SK-N-MC (cell line): Measurements from ENCODE around the gene MYH14.

Experiments
- DNase-seq: peaks from one replicate; pipeline ENCODE4 v3.0.0-alpha.2; 2011; ENCODE audit warnings: low read depth, low spot score
- H3K27ac ChIP-seq: fragments of 200-600 bp; sonication (generic); 2 replicates; pipeline ENCODE4 v1.5.1; 2016; ENCODE audit warnings: mixed run types
- H3K36me3 ChIP-seq: fragments of 200-600 bp; sonication (generic); 2 replicates; pipeline ENCODE4 v1.6.1; 2017; ENCODE audit warnings: antibody characterized with exemption, low read length, mixed read lengths; ENCODE audit not compliant: insufficient read depth
- H3K4me3 ChIP-seq: fragments of 200-600 bp; sonication (generic); 2 replicates; pipeline ENCODE4 v1.5.1; 2016
- H3K9ac ChIP-seq: fragments of 200-600 bp; sonication (generic); 2 replicates; pipeline ENCODE4 v1.8.0; 2017; ENCODE audit warnings: mixed run types, mixed read lengths; ENCODE audit not compliant: insufficient read length
- H3K9me3 ChIP-seq: fragments of 200-600 bp; sonication (generic); 2 replicates; pipeline ENCODE4 v1.6.1; 2017; ENCODE audit warnings: low read depth, mild to moderate bottlenecking, antibody characterized with exemption, low read length, moderate library complexity, mixed read lengths
- EZH2 ChIP-seq: fragments of 200-600 bp; sonication (generic); IDR thresholded peaks from one replicate; pipeline ENCODE4 v1.6.1; 2017; ENCODE audit warnings: antibody characterized with exemption
- FOXP2 ChIP-seq: optimal IDR thresholded peaks from 2 replicates; pipeline ENCODE3; 2011; ENCODE audit warnings: mild to moderate bottlenecking, moderate library complexity; ENCODE audit not compliant: insufficient read depth; ENCODE audit errors: extremely low read length, control extremely low read depth
- POLR2AphosphoS5 ChIP-seq: IDR thresholded peaks from 2 replicates; pipeline ENCODE4 v1.6.1; 2012; ENCODE audit warnings: mild to moderate bottlenecking, low read depth, low read length, borderline replicate concordance

MYH14 gene

DNA sequence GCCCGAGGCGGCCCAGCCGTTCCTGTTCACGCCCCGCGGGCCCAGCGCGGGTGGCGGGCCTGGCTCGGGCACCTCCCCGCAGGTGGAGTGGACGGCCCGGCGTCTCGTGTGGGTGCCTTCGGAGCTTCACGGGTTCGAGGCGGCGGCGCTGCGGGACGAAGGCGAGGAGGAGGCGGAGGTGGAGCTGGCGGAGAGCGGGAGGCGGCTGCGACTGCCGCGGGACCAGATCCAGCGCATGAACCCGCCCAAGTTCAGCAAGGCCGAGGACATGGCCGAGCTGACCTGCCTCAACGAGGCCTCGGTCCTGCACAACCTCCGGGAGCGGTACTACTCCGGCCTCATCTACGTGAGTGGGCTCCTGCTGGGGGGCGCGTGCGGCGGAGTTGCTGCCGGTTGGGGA is 7.0 kb downstream of the MYH14 start:
- Histone ChIP-seq H3K4me3 (no peak overlapping the region), H3K9me3 (no peaks in the 10 kb centered on the region), H3K36me3 (no peaks in the 10 kb centered on the region), H3K27ac (no peak overlapping the region), H3K9ac (no peak overlapping the region)
- TF ChIP-seq EZH2 (no peak), FOXP2 (no peak), POLR2AphosphoS5 (no peak)
- DNase-seq = no peak

DNA sequence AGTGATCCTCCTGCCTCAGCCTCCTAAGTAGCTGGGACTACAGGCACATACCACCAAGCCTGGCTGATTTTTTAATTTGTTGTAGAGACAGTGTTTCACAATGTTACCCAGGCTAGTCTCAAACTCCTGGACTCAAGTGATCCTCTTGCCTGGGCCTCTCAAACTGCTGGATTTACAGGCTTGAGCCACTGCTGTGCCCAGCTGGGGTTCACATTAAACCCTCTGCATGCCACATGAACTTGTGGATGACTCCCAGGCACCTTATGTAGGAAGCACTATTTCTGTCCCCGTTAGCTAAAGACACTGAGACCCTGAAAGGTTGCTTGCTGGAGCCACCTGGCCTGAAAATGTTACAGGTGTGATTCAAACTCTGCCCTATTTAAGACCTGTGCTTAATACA is 10.5 kb downstream of the MYH14 start:
- no peaks in the 10 kb centered on the region for H3K36me3 ChIP-seq
- DNase-seq = no peak
- TF ChIP-seq POLR2AphosphoS5 (no peak), EZH2 (no peak), FOXP2 (no peak)
- no peak overlapping the region for H3K9ac ChIP-seq
- H3K4me3 ChIP-seq = no peak overlapping the region
- H3K27ac ChIP-seq = no peak overlapping the region
- no peaks in the 10 kb centered on the region for H3K9me3 ChIP-seq

DNA sequence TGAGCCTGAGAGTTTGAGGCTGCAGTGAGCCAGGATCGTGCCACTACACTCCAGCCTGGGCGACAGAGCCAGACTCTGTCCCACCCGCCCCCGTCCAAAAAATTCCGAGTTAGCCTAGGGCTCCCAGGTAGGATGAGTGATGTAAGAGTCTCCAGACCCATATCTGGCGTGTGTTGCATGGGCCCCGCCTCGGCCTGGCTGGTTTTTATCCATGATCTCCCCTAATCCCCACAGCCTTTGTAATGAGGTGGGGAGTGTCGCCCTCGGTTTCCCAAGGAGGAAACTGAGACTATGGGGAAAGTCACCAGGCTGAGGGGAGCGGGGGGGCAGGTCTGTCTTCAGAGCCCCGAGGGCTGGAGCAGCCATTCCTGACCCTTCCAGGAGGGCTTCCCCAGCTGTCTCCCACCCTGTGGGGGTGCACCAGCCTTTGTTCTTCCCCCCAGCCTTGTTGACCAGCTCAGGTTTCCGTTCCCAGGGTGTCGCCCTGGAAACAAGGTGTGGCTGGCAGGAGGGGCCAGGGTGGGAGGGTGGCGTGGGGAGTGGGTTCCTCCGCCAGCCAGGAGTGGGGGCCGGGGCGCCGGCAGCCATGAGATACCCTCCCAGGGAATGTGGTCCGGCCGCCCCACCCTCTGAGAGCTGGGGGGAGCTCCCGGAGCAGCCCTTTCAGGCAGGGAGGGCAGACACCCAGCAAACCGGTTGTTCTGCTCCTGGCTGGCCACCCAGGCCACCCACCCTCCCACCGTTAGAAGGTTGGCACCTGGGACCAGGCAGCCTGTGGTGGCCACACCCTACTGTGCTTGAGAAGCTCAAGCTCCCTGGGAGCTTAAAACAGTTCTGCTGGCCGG is 11.5 kb downstream of the MYH14 start:
- TF ChIP-seq POLR2AphosphoS5 = no peak
- TF ChIP-seq EZH2 = no peak
- no peak for TF ChIP-seq FOXP2
- no peak overlapping the region for H3K9ac ChIP-seq
- no peak for DNase-seq
- H3K4me3 ChIP-seq = no peak overlapping the region
- H3K27ac ChIP-seq = no peak overlapping the region
- H3K9me3 ChIP-seq = no peaks in the 10 kb centered on the region
- no peaks in the 10 kb centered on the region for H3K36me3 ChIP-seq

DNA sequence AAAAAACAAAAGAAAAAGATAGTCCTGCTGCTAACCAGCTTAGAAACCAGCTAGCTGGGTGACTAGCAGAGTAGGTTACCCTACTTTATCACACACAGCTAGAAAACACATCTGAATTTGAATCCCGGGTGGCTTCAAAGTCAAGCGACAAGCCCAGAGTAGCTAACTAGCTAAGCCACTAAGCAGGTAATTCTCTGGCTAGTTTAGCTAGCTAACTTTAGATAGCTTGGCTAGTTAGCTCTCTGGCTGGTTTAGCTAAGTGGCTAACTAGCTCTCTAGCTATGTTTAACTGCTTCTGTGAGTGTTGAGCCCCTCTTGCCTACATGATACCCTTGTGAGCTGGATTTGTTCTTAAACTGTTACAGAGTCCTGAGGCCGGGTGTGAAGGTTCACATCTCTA is 12.4 kb downstream of the MYH14 start:
- DNase-seq = no peak
- Histone ChIP-seq H3K9me3 (no peaks in the 10 kb centered on the region), H3K27ac (no peak overlapping the region), H3K4me3 (no peak overlapping the region), H3K9ac (no peak overlapping the region), H3K36me3 (no peaks in the 10 kb centered on the region)
- no peak for TF ChIP-seq FOXP2
- TF ChIP-seq POLR2AphosphoS5 = no peak
- TF ChIP-seq EZH2 = no peak

DNA sequence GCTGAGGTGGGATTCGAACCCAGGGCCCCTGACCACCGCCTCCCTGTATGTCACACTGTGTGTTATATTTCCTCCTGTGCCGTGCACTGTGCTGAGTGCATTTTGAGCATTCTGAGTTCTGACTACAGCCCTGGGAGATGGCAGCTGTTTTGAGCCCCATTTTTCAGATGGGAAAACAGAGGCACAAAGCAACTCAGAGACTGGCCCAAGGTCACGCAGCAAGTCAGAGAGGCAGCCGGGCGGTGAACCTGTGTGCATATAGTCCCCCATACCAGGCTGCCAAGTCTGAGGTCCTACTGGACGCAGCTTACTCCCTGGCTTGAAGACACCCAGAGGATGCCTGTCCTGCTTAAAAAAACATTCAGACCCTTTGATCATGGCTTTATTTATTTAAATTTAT is 17.7 kb downstream of the MYH14 start:
- no peak for TF ChIP-seq EZH2
- no peak for TF ChIP-seq POLR2AphosphoS5
- no peak for TF ChIP-seq FOXP2
- H3K9me3 ChIP-seq = no peaks in the 10 kb centered on the region
- DNase-seq = no peak
- H3K27ac ChIP-seq = no peak overlapping the region
- H3K36me3 ChIP-seq = no peaks in the 10 kb centered on the region
- no peak overlapping the region for H3K9ac ChIP-seq
- H3K4me3 ChIP-seq = no peak overlapping the region

DNA sequence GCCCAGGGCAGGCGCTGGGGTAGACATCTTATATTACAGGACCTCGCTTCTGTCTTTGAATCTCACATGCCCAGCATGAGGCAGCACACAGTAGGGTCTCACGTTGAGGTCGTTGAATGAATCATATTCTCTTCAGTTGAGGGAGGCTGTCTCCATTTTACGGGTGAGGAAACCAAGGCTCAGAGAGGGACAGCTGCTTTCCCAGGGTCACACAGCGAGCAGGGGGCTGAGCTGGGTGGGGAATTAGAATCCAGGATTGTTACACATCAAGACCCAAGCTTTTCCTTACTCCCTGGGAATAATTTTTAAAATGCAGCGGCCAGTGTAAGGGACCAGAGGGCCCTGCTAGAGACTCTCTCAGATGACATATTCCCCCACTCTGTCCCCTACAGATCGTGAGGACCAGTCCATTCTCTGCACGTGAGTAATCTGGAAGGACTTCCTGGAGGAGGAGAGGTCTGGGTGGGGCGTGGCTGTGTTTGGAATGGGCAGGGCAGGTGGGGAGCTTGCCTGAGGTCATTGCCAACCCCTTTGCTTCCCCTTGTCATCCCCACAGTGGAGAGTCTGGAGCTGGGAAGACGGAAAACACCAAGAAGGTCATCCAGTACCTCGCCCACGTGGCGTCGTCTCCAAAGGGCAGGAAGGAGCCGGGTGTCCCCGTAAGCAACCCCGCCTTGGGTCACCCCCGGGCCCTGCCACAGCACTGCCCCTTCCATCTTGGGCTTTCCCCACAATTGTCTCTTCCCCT is 19.4 kb downstream of the MYH14 start:
- DNase-seq = no peak
- no peak overlapping the region for H3K4me3 ChIP-seq
- H3K36me3 ChIP-seq = no peaks in the 10 kb centered on the region
- no peak for TF ChIP-seq FOXP2
- TF ChIP-seq EZH2 = no peak
- no peak for TF ChIP-seq POLR2AphosphoS5
- H3K9ac ChIP-seq = no peak overlapping the region
- no peak overlapping the region for H3K27ac ChIP-seq
- H3K9me3 ChIP-seq = no peaks in the 10 kb centered on the region

DNA sequence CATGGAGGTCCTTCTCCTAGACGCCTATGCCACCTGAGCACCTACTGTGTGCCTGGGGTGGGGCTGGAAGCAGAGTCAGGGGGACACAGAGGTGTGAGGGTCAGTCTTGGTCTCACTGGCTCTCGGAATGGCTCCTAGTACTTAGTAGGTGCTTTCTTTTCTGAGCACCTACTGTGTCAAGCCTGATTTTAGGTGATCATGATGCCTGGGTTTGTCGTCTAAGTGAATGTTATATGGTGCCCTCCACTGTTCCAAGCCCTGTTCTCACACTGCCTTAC is 20.0 kb downstream of the MYH14 start:
- H3K9ac ChIP-seq = no peak overlapping the region
- no peak overlapping the region for H3K4me3 ChIP-seq
- no peak for DNase-seq
- no peak overlapping the region for H3K27ac ChIP-seq
- no peaks in the 10 kb centered on the region for H3K9me3 ChIP-seq
- TF ChIP-seq FOXP2 (no peak), POLR2AphosphoS5 (no peak), EZH2 (no peak)
- no peaks in the 10 kb centered on the region for H3K36me3 ChIP-seq

DNA sequence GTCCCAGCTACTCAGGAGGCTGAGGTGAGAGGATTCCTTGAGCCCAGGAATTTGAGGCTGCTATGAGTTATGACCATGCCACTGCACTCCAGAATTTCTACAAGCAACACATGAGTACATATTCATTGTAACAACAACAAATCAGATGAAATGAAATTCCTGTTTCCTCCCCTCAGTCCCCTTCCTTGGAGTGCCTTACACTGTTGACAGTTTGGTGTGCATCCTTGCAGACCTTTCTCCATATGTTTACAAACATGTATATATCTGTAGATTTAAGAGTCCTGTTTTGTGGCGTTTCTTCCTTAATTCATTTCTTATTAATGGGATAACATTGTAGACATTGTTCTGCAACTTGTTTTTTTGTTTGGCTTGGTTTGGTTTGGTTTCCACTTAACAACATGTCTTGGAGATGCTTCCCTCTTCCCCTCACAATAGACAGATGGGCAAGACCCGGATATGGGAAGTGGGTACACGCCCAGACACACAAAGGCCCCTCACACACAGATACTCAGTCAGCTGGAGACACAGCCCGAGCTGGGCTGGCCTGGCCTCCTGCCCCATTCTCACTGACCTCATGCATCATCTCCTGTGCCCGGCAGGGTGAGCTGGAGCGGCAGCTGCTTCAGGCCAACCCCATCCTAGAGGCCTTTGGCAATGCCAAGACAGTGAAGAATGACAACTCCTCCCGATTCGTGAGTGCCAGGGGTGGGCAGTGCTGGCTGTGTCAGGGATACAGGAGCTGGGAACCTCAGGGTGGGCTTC is 21.7 kb downstream of the MYH14 start:
- no peak for TF ChIP-seq POLR2AphosphoS5
- TF ChIP-seq EZH2 = no peak
- no peak for TF ChIP-seq FOXP2
- H3K9ac ChIP-seq = no peak overlapping the region
- H3K36me3 ChIP-seq = no peaks in the 10 kb centered on the region
- no peaks in the 10 kb centered on the region for H3K9me3 ChIP-seq
- no peak overlapping the region for H3K27ac ChIP-seq
- DNase-seq = no peak
- H3K4me3 ChIP-seq = no peak overlapping the region
